ENCODE data around the gene MYORG.
A peak's percentile ranks its signal among the peaks of the same experiment; 100 is the strongest.

MYORG gene

DNA sequence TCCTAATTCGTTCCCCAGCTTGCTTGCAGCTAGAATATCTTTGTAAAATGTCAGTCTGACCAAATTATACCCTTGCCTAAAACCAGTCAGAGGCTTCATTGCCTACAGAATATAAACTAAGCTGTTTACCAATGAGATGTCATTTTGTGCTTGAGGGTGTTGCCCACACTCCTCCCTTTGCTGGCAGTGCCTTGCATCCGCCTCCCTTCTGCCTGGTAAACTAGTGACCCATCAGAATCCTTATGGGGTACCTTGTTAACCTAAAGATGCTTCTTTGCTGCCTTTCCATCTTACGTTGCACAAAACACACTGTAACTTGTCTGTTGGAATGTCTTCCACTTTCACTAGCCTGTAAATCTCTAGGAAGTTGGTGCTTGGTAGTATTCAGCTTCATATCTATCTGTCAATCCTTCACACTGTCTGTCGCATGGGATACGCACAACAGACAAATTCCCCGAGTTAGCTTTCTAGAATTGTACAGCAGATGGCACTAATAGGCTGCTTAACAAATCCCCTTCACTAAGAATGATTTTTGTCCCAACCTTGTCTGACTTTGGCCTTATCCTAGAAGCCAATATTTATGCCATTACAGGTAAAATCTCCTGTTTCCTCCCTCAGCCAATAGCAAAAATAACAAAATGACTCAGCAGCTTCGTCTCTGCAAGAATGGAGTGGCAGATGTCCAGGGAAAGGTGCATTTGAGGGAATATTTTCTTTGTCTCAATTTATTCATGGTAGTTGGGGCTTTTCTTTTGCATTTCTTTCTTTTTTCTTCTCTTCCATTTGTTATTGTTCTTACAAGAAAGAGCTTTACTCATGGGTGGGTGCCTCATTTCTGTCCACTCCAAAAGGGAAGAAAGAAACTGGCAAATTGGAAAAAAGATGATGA, 44.4 kb downstream of the MYORG start:
- DNase-seq (ENCODE audit: low read depth): no peak

- no peak for DNase-seq (ENCODE audit: low read depth)
Measured at GRCh38 chr9:34331196-34331595, 45.5 kb downstream of the MYORG start.

DNA sequence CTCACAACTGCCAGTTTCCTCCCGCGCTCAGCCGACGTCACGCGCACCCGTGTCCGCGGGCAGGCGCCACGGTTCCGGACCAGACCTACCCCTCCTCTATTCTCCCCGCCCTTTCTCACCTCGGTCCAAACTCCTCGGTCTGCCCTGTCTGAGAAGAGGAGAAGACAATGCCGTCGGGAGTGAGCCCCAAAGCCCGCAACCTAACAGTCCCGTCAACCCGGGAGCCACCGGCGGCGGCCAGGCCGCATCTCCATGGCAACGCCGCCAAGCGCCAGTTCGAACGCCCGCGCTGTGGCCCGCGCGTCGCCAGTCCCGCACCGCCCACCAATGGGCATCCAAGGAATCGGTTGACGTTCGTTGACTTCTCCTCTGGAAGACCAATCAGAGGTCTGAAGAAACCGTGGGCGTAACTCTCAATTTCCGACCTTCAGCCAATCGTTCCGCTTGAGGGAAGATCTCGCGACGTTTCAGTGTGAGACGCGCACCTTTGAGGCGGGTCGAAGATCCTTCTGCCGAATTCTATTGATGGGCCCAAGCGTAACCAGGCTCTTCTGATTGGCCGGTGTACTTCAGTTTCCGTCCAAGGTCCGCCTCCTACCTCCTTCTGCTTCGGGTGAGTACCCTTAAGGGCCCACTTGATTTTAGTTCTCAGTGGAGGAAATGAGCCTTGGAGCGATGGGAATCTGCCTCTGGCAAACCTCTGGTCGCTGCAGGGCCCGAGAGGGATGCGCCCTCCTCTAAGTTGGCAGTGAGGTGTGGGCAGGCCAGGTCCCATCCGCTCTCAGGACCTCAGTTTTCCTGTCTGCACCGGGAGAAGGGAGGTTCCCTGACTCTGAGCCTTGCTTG, 47.5 kb downstream of the MYORG start, which contains the start of the genes KIF24 and NUDT2:
KIF24 (minus strand) TSS at position 282 of the 846 bp plus-strand sequence. CDS start 17,922 bp downstream, outside the sequence.
NUDT2 (plus strand) TSS at position 583 of the 846 bp plus-strand sequence. CDS start 9,471 bp downstream, outside the sequence.
- peak; percentile 83 for DNase-seq (ENCODE audit: low read depth)

- no peak for DNase-seq (ENCODE audit: low read depth)
Measured at GRCh38 chr9:34328500-34328986, 48.2 kb downstream of the MYORG start.

GRCh38 chr9:34326690-34327089, 50.0 kb downstream of the MYORG start:
- DNase-seq (ENCODE audit: low read depth): no peak

- no peak for DNase-seq (ENCODE audit: low read depth)
Measured at GRCh38 chr9:34322899-34323591, 53.7 kb downstream of the MYORG start.

- DNase-seq (ENCODE audit: low read depth): no peak
Measured at GRCh38 chr9:34321451-34321850, 55.2 kb downstream of the MYORG start.

DNA sequence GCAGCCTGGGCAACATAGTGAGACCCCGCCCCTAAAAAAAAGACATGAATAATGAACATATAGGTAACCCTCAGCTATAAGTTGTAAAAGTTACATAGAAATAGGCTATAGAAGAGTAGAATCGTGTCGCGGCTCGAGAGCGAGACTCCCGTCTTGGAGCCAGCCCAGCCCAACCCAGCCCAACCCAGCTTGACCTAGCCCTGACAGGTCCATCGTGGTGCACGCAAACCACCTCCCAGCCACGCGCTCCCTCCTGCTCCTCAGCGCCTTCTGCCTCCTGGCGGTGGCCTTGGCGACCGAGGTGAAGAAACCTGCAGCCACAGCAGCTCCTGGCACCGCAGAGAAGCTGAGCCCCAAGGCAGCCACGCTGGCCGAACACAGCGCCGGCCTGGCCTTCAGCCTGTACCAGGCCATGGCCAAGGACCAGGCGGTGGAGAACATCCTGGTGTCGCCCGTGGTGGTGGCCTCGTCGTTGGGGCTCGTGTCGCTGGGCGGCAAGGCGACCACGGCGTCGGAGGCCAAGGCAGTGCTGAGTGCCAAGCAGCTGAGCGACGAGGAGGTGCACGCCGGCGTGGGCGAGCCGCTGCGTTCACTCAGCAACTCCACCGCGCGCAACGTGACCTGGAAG, 58.4 kb downstream of the MYORG start:
- no peak for DNase-seq (ENCODE audit: low read depth)

DNA sequence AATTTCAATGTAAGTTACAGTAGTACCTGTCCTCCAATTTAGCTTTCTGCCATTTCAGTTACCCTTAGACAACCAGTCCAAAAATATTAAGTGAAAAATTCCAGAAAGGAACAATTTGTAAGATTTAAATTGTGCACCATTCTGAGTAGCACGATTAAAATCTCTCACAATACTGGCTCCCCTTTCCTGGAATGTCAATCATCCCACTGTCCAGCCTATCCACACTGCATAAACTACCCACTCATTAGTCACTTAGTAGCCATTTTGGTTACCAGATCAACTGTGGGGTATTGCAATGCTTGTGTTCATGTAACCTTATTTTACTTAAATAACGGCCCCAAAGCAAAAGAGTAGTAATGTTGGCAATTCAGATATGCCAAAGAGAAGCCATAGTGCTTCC, 59.3 kb downstream of the MYORG start:
- DNase-seq (ENCODE audit: low read depth): no peak
